Erythroblast (primary cell): Measurements from ENCODE around the gene TNIK.

ENCODE experiments used
- GATA1 ChIP-seq: IDR thresholded peaks from 2 replicates; pipeline ENCODE4 v1.6.1; 2011; ENCODE audit warnings: low read depth, mild to moderate bottlenecking, control low read depth, low read length, moderate library complexity
- POLR2A ChIP-seq: IDR thresholded peaks from 2 replicates; pipeline ENCODE4 v1.6.1; 2011; ENCODE audit warnings: mild to moderate bottlenecking, low read length

GRCh38 chr3:171362575-171362974 is 97.6 kb downstream of the TNIK start:
- TF ChIP-seq POLR2A (no peak), GATA1 (no peak)
